LNCAP (cell line): ENCODE data around the gene PPFIA2.

Experiments used
- CTCF ChIP-seq: fragments of 450-650 bp; IDR thresholded peaks from 2 replicates; pipeline ENCODE4 v1.5.1; 2017; ENCODE audit warnings: mild to moderate bottlenecking

PPFIA2 gene

GRCh38 chr12:81718616-81719015 is 40.5 kb downstream of the PPFIA2 start:
- TF ChIP-seq CTCF, result no peak

GRCh38 chr12:81712536-81712935 is 46.6 kb downstream of the PPFIA2 start:
- TF ChIP-seq CTCF, result no peak

- TF ChIP-seq CTCF, result no peak
Observed at GRCh38 chr12:81705586-81705985, 53.6 kb downstream of the PPFIA2 start.

GRCh38 chr12:81699551-81699950 is 59.6 kb downstream of the PPFIA2 start:
- no peak for TF ChIP-seq CTCF

- no peak for TF ChIP-seq CTCF
Observed at GRCh38 chr12:81692008-81692407, 67.1 kb downstream of the PPFIA2 start.

GRCh38 chr12:81683881-81684280 is 75.3 kb downstream of the PPFIA2 start:
- TF ChIP-seq CTCF, result no peak

- no peak for TF ChIP-seq CTCF
Observed at GRCh38 chr12:81679614-81680013, 79.5 kb downstream of the PPFIA2 start.

GRCh38 chr12:81670759-81671158 is 88.4 kb downstream of the PPFIA2 start:
- no peak for TF ChIP-seq CTCF
